ES-I3 (cell line): Measurements from ENCODE around the gene IQCH.

Experiments
- H3K36me3 ChIP-seq: 2 replicates; pipeline ENCODE4 v1.6.1; 2013; ENCODE audit warnings: mild to moderate bottlenecking, low read length, control low read depth, moderate library complexity; ENCODE audit not compliant: insufficient read depth
- H3K4me1 ChIP-seq: 2 replicates; pipeline ENCODE4 v1.6.1; 2013; ENCODE audit warnings: mild to moderate bottlenecking, control low read depth, low read length; ENCODE audit not compliant: insufficient read depth
- H3K9ac ChIP-seq: 2 replicates; pipeline ENCODE4 v1.6.1; 2013; ENCODE audit warnings: low read depth, mild to moderate bottlenecking, low read length, moderate library complexity
- H3K9me3 ChIP-seq: 2 replicates; pipeline ENCODE4 v1.6.1; 2013; ENCODE audit warnings: mild to moderate bottlenecking, low read length, moderate library complexity; ENCODE audit not compliant: control insufficient read depth, insufficient read depth

The IQCH gene

DNA sequence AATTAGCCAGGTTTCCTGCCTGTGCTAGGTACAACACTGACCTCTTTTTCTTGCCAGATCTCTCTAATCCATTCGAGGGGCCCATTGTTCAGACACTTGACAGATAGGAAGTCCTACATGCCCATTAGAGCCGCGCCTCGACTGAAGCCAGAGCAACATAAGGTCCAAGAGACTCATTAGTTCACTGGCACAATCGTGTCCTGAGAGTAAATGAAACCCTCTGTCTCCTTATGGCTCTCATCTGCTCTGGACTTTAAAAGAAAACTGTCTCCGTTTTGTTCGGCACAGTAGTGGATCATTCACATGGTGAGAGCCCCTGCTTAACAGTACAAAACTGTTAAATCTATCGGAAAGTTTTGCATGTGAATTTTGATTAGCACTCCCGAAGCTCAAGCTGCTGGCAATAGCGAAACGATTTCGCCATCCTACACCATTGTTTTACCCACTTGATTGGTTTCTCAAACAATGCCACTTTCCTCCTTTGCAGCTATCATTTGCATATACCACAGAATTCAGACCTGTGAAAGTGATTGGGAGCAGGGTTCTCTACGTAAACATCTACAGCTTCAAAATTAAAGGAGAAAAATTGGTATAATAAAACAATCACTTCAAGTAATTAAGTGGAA, 247.4 kb downstream of the IQCH start:
- no peak overlapping the region for H3K9ac ChIP-seq
- peaks cover 8% of the 10 kb centered on the region; the same call in 1 of the 2 replicates for H3K4me1 ChIP-seq
- H3K36me3 ChIP-seq, result no peaks in the 10 kb centered on the region
- H3K9me3 ChIP-seq, result no peaks in the 10 kb centered on the region

DNA sequence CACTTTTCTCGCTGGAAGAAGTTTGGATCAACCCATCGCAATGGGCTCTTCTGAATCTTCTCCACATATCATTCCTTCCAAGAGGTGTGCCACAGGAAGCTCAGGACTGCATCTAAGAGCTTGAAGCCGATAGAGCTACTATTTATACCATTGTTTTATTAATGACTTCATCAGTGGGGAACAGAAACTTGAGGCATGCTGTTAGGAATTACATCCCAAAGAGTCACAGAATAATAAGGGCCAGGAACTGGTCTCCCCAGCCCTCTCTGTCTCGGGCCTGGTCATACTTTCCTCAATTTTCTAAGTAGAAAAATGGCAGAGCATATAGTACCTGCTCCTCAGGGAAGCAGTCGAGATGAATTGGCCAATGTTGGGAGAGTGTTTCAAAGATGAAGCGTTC, 249.5 kb downstream of the IQCH start:
- Histone ChIP-seq H3K9me3 (no peaks in the 10 kb centered on the region), H3K9ac (no peak overlapping the region), H3K4me1 (peaks cover 8% of the 10 kb centered on the region; the same call in 1 of the 2 replicates), H3K36me3 (no peaks in the 10 kb centered on the region)

- no peaks in the 10 kb centered on the region for H3K36me3 ChIP-seq
- peaks cover 8% of the 10 kb centered on the region; the same call in 1 of the 2 replicates for H3K4me1 ChIP-seq
- H3K9me3 ChIP-seq, result no peaks in the 10 kb centered on the region
- no peak overlapping the region for H3K9ac ChIP-seq
Observed at GRCh38 chr15:67504796-67505195, 250.2 kb downstream of the IQCH start.

DNA sequence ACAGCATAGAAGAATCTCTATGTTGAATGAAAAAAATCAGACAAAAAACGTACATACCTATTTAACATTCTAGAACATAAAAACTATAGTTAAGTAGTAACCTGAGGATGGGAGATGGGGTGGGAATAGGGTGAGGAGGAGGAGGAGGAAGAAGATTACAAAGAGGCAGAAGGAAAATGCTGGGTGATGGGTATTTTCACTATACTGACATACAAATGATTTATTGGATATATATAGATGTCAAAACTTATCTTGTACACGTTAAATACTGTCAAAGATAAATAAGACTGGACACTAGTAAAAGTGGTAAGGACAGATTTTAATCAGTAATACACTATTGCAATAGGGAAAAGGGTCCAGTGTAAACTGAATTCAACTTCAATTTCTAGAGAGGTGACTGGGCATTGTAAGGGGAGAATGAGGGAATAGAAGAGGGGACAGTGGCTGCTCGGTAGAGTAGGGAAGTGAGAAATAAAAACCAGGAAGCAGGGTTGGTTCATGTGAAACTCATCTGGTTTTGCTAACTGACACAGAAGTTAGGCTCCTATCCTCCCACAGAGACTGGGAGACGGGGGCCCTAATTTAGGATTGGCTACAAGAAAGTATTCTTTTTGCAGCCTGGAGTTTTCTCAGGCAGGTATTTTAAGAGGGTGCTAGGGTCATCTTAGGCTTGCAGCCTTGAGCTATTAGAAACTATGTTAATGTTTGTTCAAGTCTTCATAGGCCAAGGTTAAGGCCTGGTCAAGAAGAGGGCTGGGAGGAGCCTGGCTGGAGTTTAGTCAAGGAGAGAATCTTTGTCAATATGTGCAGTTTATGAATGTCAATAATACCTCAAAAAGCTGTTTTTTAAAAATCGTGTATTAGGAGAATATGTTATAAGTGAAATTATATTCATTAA, 251.3 kb downstream of the IQCH start:
- H3K4me1 ChIP-seq, result peaks cover 8% of the 10 kb centered on the region; the same call in 1 of the 2 replicates
- H3K9ac ChIP-seq, result no peak overlapping the region
- H3K9me3 ChIP-seq, result no peaks in the 10 kb centered on the region

DNA sequence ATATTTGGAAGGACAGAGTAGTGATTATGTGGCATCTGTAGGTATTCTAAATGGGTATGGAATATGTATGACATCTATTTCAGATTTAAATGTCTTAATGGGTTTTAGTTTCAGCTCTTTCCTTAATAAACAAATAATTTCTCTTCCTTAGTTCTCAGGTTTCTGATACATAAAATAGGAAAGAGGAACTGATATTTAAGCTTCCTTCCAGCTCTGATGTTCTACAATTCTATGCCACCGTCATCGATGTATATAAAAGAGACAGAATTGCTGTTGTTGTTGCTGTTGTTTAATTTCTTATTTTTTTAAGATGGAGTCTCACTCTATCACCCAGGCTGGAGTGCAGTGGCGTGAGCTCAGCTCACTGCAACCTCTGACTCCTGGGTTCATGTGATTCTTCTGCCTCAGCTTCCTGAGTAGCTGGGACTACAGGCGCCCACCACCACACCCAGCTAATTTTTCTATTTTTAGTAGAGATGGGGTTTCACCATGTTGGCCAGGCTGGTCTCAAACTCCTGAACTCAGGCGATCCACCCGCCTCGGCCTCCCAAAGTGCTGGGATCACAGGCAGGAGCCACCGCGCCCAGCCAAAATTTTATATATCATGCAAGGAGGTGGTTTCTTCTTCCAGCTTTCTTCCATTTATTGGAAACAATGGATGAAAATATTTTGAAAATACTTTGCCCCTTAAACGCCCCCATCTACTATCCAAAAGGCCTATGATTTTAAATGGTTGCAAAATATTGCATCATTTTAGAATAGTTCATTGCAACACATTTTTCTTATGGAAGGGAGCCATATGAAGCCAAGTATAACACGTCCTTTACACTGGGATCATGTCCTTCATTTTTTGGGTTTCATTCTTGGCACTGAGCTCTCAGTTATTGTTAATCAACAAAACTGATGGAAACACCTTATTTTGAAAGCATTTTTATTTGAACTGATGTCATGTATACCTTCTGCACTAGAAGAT, 252.5 kb downstream of the IQCH start:
- H3K36me3 ChIP-seq, result no peaks in the 10 kb centered on the region
- H3K4me1 ChIP-seq, result peaks cover 2% of the 10 kb centered on the region; the same call in 1 of the 2 replicates
- no peak overlapping the region for H3K9ac ChIP-seq

More for the DNA sequence above, 251.3 kb downstream of the IQCH start:
- H3K36me3 ChIP-seq, result no peaks in the 10 kb centered on the region

GRCh38 chr15:67508407-67508806, 253.8 kb downstream of the IQCH start:
- no peak overlapping the region for H3K9ac ChIP-seq
- no peaks in the 10 kb centered on the region for H3K36me3 ChIP-seq
- no peaks in the 10 kb centered on the region for H3K4me1 ChIP-seq
- no peaks in the 10 kb centered on the region for H3K9me3 ChIP-seq

More for the DNA sequence above, 252.5 kb downstream of the IQCH start:
- H3K9me3 ChIP-seq, result no peaks in the 10 kb centered on the region

- H3K4me1 ChIP-seq, result no peaks in the 10 kb centered on the region
- no peaks in the 10 kb centered on the region for H3K36me3 ChIP-seq
- H3K9ac ChIP-seq, result no peak overlapping the region
- no peaks in the 10 kb centered on the region for H3K9me3 ChIP-seq
Observed at GRCh38 chr15:67509918-67510317, 255.3 kb downstream of the IQCH start.

DNA sequence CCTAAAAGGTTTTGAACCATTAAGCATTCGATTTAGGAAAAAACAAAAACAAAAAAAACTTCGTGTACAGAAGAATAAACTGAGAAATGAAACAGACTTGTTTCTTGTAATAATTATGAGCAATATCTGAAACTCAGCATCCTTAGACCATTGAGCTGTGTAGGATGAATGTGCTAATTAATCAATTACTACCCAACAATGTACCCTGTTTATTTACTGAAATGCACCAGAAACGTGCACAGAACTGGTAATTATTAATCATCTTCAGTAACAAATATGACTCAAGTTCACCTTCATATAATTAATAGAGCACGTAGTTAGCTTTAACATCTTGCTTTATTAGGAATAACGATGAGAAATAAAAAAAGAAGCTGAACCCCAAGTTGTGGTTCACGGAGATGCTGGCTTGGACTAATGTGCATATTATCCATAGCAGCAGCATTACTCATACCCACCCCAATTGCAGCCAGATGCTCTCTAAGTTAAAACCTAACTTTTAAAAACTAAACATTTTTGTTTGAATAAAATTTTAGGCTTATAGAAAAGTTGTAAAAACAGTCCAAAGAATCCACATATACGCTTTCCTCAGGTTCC, 256.1 kb downstream of the IQCH start:
- Histone ChIP-seq H3K9ac (no peak overlapping the region), H3K36me3 (no peaks in the 10 kb centered on the region)

GRCh38 chr15:67511606-67512005, 257.0 kb downstream of the IQCH start:
- Histone ChIP-seq H3K36me3 (no peaks in the 10 kb centered on the region), H3K9ac (no peak overlapping the region), H3K9me3 (no peaks in the 10 kb centered on the region), H3K4me1 (no peaks in the 10 kb centered on the region)

More for the DNA sequence above, 256.1 kb downstream of the IQCH start:
- Histone ChIP-seq H3K9me3 (no peaks in the 10 kb centered on the region), H3K4me1 (no peaks in the 10 kb centered on the region)

- Histone ChIP-seq H3K9ac (no peak overlapping the region), H3K9me3 (no peaks in the 10 kb centered on the region), H3K36me3 (no peaks in the 10 kb centered on the region), H3K4me1 (no peaks in the 10 kb centered on the region)
Observed at GRCh38 chr15:67512140-67512539, 257.6 kb downstream of the IQCH start.

GRCh38 chr15:67512933-67513714, 258.5 kb downstream of the IQCH start:
- Histone ChIP-seq H3K36me3 (no peaks in the 10 kb centered on the region), H3K4me1 (no peaks in the 10 kb centered on the region), H3K9ac (no peak overlapping the region)

DNA sequence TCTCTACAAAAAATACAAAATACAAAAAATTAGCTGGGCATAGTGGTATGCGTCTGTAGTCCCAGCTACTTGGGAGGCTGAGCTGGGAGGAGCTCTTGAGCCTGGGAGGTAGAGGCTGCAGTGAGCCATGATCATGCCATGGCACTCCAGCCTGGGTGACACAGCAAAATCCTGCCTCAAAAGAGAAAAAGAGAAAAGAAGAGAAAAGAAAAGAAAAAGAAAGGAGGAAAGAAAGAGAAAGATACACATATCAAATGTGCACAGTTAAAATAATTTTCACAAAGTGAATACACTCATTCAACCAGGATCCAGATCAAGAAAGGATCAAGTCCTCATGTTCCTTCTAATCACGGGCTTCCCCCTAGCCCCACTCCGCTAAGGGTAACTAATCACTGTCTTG, 260.5 kb downstream of the IQCH start:
- no peaks in the 10 kb centered on the region for H3K4me1 ChIP-seq
- H3K36me3 ChIP-seq, result no peaks in the 10 kb centered on the region
- no peaks in the 10 kb centered on the region for H3K9me3 ChIP-seq
- H3K9ac ChIP-seq, result no peak overlapping the region

More at GRCh38 chr15:67512933-67513714, 258.5 kb downstream of the IQCH start:
- H3K9me3 ChIP-seq, result no peaks in the 10 kb centered on the region

DNA sequence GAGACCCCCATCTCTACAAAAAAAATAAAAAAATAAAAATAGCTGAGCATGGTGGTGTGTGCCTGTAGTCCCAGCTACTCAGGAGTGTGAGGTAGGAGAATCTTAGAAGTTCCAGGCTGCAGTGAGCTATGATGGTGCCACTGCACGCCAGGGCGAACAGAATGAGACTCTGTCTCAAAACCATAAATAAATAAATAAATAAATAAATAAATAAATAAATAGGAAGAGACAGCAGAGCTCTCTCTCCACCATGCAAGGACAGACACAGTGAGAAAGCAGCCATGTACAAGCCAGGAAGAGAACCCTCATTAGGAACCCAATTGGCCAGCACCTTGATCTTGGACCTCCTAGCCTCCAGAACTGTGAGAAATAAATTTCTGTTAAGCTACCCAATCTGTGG, 261.0 kb downstream of the IQCH start:
- no peaks in the 10 kb centered on the region for H3K36me3 ChIP-seq
- no peaks in the 10 kb centered on the region for H3K9me3 ChIP-seq
- H3K4me1 ChIP-seq, result no peaks in the 10 kb centered on the region
- H3K9ac ChIP-seq, result no peak overlapping the region
